RWPE2 (cell line): ENCODE results near the gene FAM72D.
"Not testable (repeated sequence)": the region's sequence is repeated elsewhere in the genome, so short reads cannot be mapped to it uniquely, and the experiment has no call there.

ENCODE experiments used
- ATAC-seq: fragments of 200-7000 bp; cut with Tn5 transposase; 3 replicates; pipeline ENCODE4 v1.9.1; 2021; ENCODE audit warnings: low read depth
- DNase-seq: peaks from one replicate; pipeline ENCODE4 v3.0.0-alpha.2; 2020; ENCODE audit warnings: low spot score
- H3K27ac ChIP-seq: fragments of 450-650 bp; 2 replicates; pipeline ENCODE4 v1.5.1; 2017; ENCODE audit warnings: mild to moderate bottlenecking; ENCODE audit not compliant: poor library complexity, severe bottlenecking
- H3K27me3 ChIP-seq: fragments of 250-450 bp; sonication (Bioruptor Pico); 2 replicates; pipeline ENCODE4 v1.5.1; 2021; ENCODE audit warnings: mild to moderate bottlenecking, moderate library complexity; ENCODE audit not compliant: insufficient read depth, poor library complexity, severe bottlenecking
- H3K36me3 ChIP-seq: fragments of 250-450 bp; sonication (Bioruptor Pico); 2 replicates; pipeline ENCODE4 v1.5.1; 2020; ENCODE audit warnings: low read depth, mild to moderate bottlenecking, moderate library complexity
- H3K4me1 ChIP-seq: fragments of 250-450 bp; sonication (Bioruptor Pico); 2 replicates; pipeline ENCODE4 v1.5.1; 2021; ENCODE audit warnings: mild to moderate bottlenecking, moderate library complexity; ENCODE audit not compliant: insufficient read depth, poor library complexity, severe bottlenecking
- H3K4me3 ChIP-seq: fragments of 250-450 bp; sonication (Bioruptor Pico); 2 replicates; pipeline ENCODE4 v1.5.1; 2021; ENCODE audit warnings: mild to moderate bottlenecking, moderate library complexity; ENCODE audit not compliant: severe bottlenecking
- H3K9me3 ChIP-seq: fragments of 250-450 bp; sonication (Bioruptor Pico); 2 replicates; pipeline ENCODE4 v1.5.1; 2021; ENCODE audit warnings: mild to moderate bottlenecking, moderate library complexity; ENCODE audit not compliant: severe bottlenecking

Gene FAM72D

DNA sequence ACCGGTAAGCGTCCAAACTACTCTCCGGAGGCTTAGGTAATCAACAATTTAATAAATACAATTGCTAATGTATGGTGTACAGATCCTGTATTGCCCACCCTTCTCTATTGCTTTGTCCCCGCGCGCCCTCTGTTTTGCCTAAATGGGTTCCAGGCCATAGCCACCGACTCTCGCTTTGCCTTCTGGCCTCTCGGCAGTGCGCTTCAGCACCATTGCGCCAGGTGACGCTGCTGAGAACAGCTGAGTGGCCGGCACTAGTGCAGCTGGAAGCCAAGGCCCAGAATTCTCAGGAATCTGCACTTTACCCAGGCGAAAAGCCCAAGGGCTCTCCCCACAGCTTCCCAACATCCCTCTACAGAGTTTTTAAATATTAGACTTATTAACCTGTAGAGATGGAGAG is 61.9 kb downstream of the FAM72D start:
- H3K9me3 ChIP-seq, H3K27me3 ChIP-seq, H3K36me3 ChIP-seq, H3K4me3 ChIP-seq, DNase-seq, H3K4me1 ChIP-seq, H3K27ac ChIP-seq: not testable (repeated sequence)
- 0 out of 3 replicates have a peak, but pooled peaks have one; percentile 22 for ATAC-seq

DNA sequence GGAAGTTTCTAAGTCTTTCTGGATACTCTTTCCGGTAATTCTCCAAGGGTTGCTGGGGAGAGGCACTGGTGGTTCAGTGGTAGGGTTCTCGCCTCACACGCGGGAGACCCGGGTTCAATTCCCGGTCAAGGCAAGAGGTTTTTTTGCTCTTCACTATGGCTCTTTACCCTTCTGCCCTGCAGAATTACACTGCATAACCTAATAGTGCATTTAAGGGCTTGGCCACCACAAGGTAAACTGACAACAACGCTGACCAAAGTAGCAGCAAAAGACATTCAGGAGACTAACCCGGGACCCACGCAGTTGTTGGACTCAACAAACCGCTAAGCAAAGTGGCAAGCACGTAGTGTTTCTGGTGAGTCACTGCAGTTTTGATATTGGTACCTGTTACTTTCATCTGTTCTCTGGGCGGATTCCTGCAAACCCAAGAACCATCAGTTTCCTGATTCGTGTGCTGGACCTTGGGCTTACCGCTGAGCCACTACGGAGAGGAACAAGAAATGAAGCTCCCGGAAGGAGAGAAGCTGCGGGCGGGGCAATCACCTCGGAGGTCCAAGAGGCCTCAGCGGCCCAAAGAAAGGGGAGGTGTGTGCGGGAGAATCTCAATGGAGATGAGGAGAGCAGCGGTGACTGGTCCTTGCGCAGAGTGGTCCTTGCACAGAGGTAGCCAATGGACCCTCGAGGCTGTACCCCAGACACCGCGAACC is 65.4 kb downstream of the FAM72D start:
- H3K9me3 ChIP-seq, H3K27me3 ChIP-seq, H3K36me3 ChIP-seq, DNase-seq, H3K27ac ChIP-seq, H3K4me3 ChIP-seq, H3K4me1 ChIP-seq: not testable (repeated sequence)
- ATAC-seq: peak; percentile 91
